Measurements from ENCODE around the gene NHSL1. TPM values are rescaled to one million over a fixed set of nuclear protein-coding genes. Genes with fewer than 3 reads are reported as not detected.

Gene NHSL1
- total and polyA plus RNA-seq, 2 donors (not counting 3 experiments of a cell fraction or from before 2014, with no cell fraction given) = 24.8 to 55.0 TPM

DNA sequence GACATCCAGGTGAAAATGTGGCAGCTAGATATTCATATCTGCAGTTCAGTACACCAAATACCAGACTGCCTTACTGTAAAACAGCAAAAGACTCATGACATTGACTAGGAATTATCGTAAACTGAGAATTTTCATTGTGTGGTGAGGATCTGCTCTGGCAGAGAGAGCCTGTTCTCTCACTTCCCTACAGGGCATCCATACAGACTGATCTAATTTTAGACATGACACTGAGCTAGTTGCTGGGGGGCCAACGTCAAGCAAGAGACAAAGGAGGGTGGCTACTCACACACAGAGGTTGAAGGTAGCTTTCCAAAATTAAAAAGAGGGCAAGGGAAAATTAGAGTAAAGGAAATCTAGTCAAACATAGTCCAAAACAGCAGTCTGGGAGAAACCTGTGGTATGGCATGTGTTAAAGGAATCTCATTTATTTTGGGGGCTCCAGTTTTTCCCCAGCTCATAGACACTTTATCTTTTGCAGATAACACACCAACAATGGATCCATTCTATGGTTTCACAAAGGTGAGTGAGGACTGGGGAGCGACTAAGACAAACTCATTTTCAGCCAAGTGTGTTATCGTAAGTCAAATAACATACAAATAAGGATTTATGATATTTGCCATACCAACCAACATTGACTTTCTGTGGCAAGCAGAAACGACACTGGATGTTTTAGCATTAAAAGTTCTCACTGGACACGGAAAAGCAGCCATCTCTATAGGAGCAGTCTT lies 36.6 kb upstream of the NHSL1 start:
- H3K9me1 ChIP-seq (replicated peaks; ENCODE audit: control insufficient read depth, extremely low read depth, insufficient read depth, low read length) = no peaks in the 10 kb centered on the region
- TF ChIP-seq MYC (IDR thresholded peaks at IDR 0.05; ENCODE audit: low read depth, low read length) (no peak), GATA2 (IDR thresholded peaks at IDR 0.05; ENCODE audit: insufficient read depth, insufficient read length, low read depth, low read length) (no peak), FOS (IDR thresholded peaks at IDR 0.05; ENCODE audit: borderline replicate concordance, insufficient read depth, low read length) (no peak), JUN (IDR thresholded peaks at IDR 0.05; ENCODE audit: borderline replicate concordance, insufficient read depth, insufficient read length, low read depth) (no peak), POLR2AphosphoS5 (IDR thresholded peaks at IDR 0.05; ENCODE audit: insufficient read depth, low read depth, low read length) (no peak), POLR2A (IDR thresholded peaks at IDR 0.05; ENCODE audit: low read depth, low read length) (no peak), EZH2 (IDR thresholded peaks at IDR 0.05; ENCODE audit: borderline replicate concordance, low read depth, low read length, severe bottlenecking) (no peak)
- TF ChIP-seq, protein P1, sequence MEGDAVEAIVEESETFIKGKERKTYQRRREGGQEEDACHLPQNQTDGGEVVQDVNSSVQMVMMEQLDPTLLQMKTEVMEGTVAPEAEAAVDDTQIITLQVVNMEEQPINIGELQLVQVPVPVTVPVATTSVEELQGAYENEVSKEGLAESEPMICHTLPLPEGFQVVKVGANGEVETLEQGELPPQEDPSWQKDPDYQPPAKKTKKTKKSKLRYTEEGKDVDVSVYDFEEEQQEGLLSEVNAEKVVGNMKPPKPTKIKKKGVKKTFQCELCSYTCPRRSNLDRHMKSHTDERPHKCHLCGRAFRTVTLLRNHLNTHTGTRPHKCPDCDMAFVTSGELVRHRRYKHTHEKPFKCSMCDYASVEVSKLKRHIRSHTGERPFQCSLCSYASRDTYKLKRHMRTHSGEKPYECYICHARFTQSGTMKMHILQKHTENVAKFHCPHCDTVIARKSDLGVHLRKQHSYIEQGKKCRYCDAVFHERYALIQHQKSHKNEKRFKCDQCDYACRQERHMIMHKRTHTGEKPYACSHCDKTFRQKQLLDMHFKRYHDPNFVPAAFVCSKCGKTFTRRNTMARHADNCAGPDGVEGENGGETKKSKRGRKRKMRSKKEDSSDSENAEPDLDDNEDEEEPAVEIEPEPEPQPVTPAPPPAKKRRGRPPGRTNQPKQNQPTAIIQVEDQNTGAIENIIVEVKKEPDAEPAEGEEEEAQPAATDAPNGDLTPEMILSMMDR (IDR thresholded peaks at IDR 0.05; ENCODE audit: extremely low read depth in 1 of 2, insufficient read depth in 1 of 2, low read depth in 1 of 2, low read length in 2 of 2) = no peak
- TF ChIP-seq, protein P2, sequence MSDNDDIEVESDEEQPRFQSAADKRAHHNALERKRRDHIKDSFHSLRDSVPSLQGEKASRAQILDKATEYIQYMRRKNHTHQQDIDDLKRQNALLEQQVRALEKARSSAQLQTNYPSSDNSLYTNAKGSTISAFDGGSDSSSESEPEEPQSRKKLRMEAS (IDR thresholded peaks at IDR 0.05; ENCODE audit: insufficient read depth, insufficient read length) = no peak
- H4K20me1 ChIP-seq (replicated peaks; ENCODE audit: control insufficient read depth, extremely low read depth, insufficient read depth, low read length) = peaks cover 2% of the 10 kb centered on the region
- intact Hi-C loops (cut with micrococcal nuclease) (no loop called here), dilution Hi-C loops (cut with MboI; ENCODE audit: extremely low pct_ligation_motif_present, low sequenced_read_pairs) (no loop called here)
- H3K4me1 ChIP-seq (ENCODE audit: control insufficient read depth, extremely low read depth, insufficient read depth, low read length) = peaks cover 11% of the 10 kb centered on the region
- H3K27me3 ChIP-seq (ENCODE audit: control insufficient read depth in 2 of 2, insufficient read depth in 2 of 2, low read length in 2 of 2) = no peaks in the 10 kb centered on the region
- ChIA-PET CTCF (interaction anchor here (1.3 to 1.9 kb wide), 3 partner anchors 9 to 113 kb away, joined by 3 to 7 read pairs (median 6); no protein-coding TSS in a partner anchor), POLR2A (no interaction called here)
- H3K4me3 ChIP-seq (replicated peaks in 1 of 3; ENCODE audit: insufficient read depth in 1 of 3, low read depth in 1 of 3, low read length in 3 of 3) = no peak overlapping the region
- BruUV-seq (replicated peaks) = no TSS peak
- peaks cover 0 to 2% of the 10 kb centered on the region in 2 experiments for H3K36me3 ChIP-seq (ENCODE audit: control insufficient read depth in 2 of 2, extremely low read depth in 1 of 2, insufficient read depth in 2 of 2, low read length in 2 of 2)
- no peak overlapping the region for H3K4me2 ChIP-seq (ENCODE audit: insufficient read depth, low read length)
- no peak for DNase-seq (ENCODE audit: low read depth, low spot score)
- no peak overlapping the region for H3K27ac ChIP-seq (ENCODE audit: insufficient read depth, low read depth, low read length)
- FAIRE-seq = no peak
- peaks cover 90% of the 10 kb centered on the region for H3K79me2 ChIP-seq (ENCODE audit: control insufficient read depth, insufficient read depth, low read length)
- no peaks in the 10 kb centered on the region for H3K9me3 ChIP-seq (replicated peaks; ENCODE audit: control insufficient read depth, insufficient read depth, low read length)
- H3K9ac ChIP-seq (replicated peaks; ENCODE audit: extremely low read depth, insufficient read depth, low read length) = no peak overlapping the region
- H2AFZ ChIP-seq (ENCODE audit: low read depth, low read length) = no peak overlapping the region

All from endothelial cell of umbilical vein (primary cell).